Activated T-helper 2 cell treated with anti-CD3 and anti-CD28 coated beads, Interferon-gamma antibody, Interleukin-2, Interleukin-4, amounts not matched to agents 10 μg/mL and 5 μg/mL and 100 μg/mL, durations not matched to agents 14 hours and 24 hours and 36 hours (primary cell): ENCODE measurements around the gene RPS6KA2. TPM values are rescaled to one million over a fixed set of nuclear protein-coding genes. Genes with fewer than 3 reads are reported as not detected.

Experiments
- DNase-seq: peaks from one replicate; pipeline ENCODE4 v3.0.0; 2021; ENCODE audit warnings: low spot score
- H3K27ac Mint-ChIP-seq: one replicate; pipeline ENCODE4 v1.8.0; 2021; ENCODE audit warnings: mixed read lengths
- H3K27me3 Mint-ChIP-seq: one replicate; pipeline ENCODE4 v1.8.0; 2021; ENCODE audit warnings: low read depth, mixed read lengths
- H3K36me3 Mint-ChIP-seq: one replicate; pipeline ENCODE4 v1.8.0; 2021; ENCODE audit warnings: low read depth, mixed read lengths
- H3K4me1 Mint-ChIP-seq: one replicate; pipeline ENCODE4 v1.8.0; 2021; ENCODE audit warnings: low read depth, mixed read lengths
- H3K4me3 Mint-ChIP-seq: one replicate; pipeline ENCODE4 v1.8.0; 2021; ENCODE audit warnings: low read depth, mild to moderate bottlenecking, moderate library complexity, mixed read lengths
- H3K9me3 Mint-ChIP-seq: one replicate; pipeline ENCODE4 v1.8.0; 2021; ENCODE audit warnings: mixed read lengths
- intact Hi-C: fragments of 100-400 bp; cut with micrococcal nuclease; formaldehyde crosslinking; loops from one replicate; pipeline ENCODE4 v1.15.1; 2023
- total RNA-seq: library from RNA; stranded (reverse); gene quantifications from 2 replicates; pipeline ENCODE4 v1.2.3, GENCODE V29; 2022

RPS6KA2 gene
- total RNA-seq, result 2.1 and 2.2 TPM in 2 replicates

- no peaks in the 10 kb centered on the region for H3K36me3 Mint-ChIP-seq
- H3K27ac Mint-ChIP-seq, result peak within 1 kb of the TSS; percentile 59
- peak within 1 kb of the TSS; percentile 81 for H3K4me3 Mint-ChIP-seq
- peaks cover 57% of the 10 kb centered on the region for H3K27me3 Mint-ChIP-seq
- no peaks in the 10 kb centered on the region for H3K9me3 Mint-ChIP-seq
- peaks cover 23% of the 10 kb centered on the region for H3K4me1 Mint-ChIP-seq
- intact Hi-C loops, result loop anchor here (1.0 to 10.0 kb wide), 8 partner anchors 85 to 724 kb away; partner anchors contain the start of genes CEP43, MPC1 and SFT2D1
- DNase-seq, result peak; percentile 100
Measured at GRCh38 chr6:166627033-166627874, at the start of gene RPS6KA2. RPS6KA2 (minus strand) TSS chr6:166627251; CDS start chr6:166627019, 232 bp downstream.

GRCh38 chr6:166676270-166676860 lies 49.3 kb upstream of the RPS6KA2 start:
- Mint-ChIP-seq H3K27ac (no peak overlapping the region), H3K4me3 (no peak overlapping the region), H3K4me1 (no peaks in the 10 kb centered on the region), H3K9me3 (no peaks in the 10 kb centered on the region), H3K27me3 (peaks cover 7% of the 10 kb centered on the region), H3K36me3 (no peaks in the 10 kb centered on the region)
- intact Hi-C loops, result no loop called here
- no peak for DNase-seq

GRCh38 chr6:166675736-166676135 lies 48.7 kb upstream of the RPS6KA2 start:
- H3K36me3 Mint-ChIP-seq, result no peaks in the 10 kb centered on the region
- H3K4me3 Mint-ChIP-seq, result no peak overlapping the region
- no peak overlapping the region for H3K27ac Mint-ChIP-seq
- DNase-seq, result no peak
- H3K4me1 Mint-ChIP-seq, result no peaks in the 10 kb centered on the region
- intact Hi-C loops, result no loop called here
- H3K27me3 Mint-ChIP-seq, result peaks cover 9% of the 10 kb centered on the region
- no peaks in the 10 kb centered on the region for H3K9me3 Mint-ChIP-seq

- peaks cover 9% of the 10 kb centered on the region for H3K27me3 Mint-ChIP-seq
Measured at GRCh38 chr6:166673309-166673708, 46.3 kb upstream of the RPS6KA2 start.

GRCh38 chr6:166672624-166673206 lies 45.7 kb upstream of the RPS6KA2 start:
- peaks cover 11% of the 10 kb centered on the region for H3K27me3 Mint-ChIP-seq
- intact Hi-C loops, result no loop called here
- H3K9me3 Mint-ChIP-seq, result no peaks in the 10 kb centered on the region
- H3K27ac Mint-ChIP-seq, result no peak overlapping the region
- H3K4me1 Mint-ChIP-seq, result no peaks in the 10 kb centered on the region
- no peak overlapping the region for H3K4me3 Mint-ChIP-seq
- no peak for DNase-seq
- no peaks in the 10 kb centered on the region for H3K36me3 Mint-ChIP-seq

More at GRCh38 chr6:166673309-166673708, 46.3 kb upstream of the RPS6KA2 start:
- no peaks in the 10 kb centered on the region for H3K36me3 Mint-ChIP-seq
- no peak for DNase-seq
- H3K9me3 Mint-ChIP-seq, result no peaks in the 10 kb centered on the region
- no peaks in the 10 kb centered on the region for H3K4me1 Mint-ChIP-seq
- no peak overlapping the region for H3K27ac Mint-ChIP-seq
- H3K4me3 Mint-ChIP-seq, result no peak overlapping the region
- intact Hi-C loops, result no loop called here

- no peak for DNase-seq
- Mint-ChIP-seq H3K9me3 (no peaks in the 10 kb centered on the region), H3K36me3 (no peaks in the 10 kb centered on the region), H3K4me3 (no peak overlapping the region), H3K4me1 (no peaks in the 10 kb centered on the region), H3K27me3 (peaks cover 11% of the 10 kb centered on the region), H3K27ac (no peak overlapping the region)
- intact Hi-C loops, result no loop called here
Measured at GRCh38 chr6:166672146-166672545, 45.1 kb upstream of the RPS6KA2 start.

GRCh38 chr6:166671434-166672081 lies 44.5 kb upstream of the RPS6KA2 start:
- no peak for DNase-seq
- no peak overlapping the region for H3K4me3 Mint-ChIP-seq
- H3K9me3 Mint-ChIP-seq, result no peaks in the 10 kb centered on the region
- no peaks in the 10 kb centered on the region for H3K4me1 Mint-ChIP-seq
- no peaks in the 10 kb centered on the region for H3K36me3 Mint-ChIP-seq
- peaks cover 11% of the 10 kb centered on the region for H3K27me3 Mint-ChIP-seq
- intact Hi-C loops, result no loop called here
- no peak overlapping the region for H3K27ac Mint-ChIP-seq

- H3K9me3 Mint-ChIP-seq, result no peaks in the 10 kb centered on the region
- peaks cover 11% of the 10 kb centered on the region for H3K27me3 Mint-ChIP-seq
- H3K4me1 Mint-ChIP-seq, result no peaks in the 10 kb centered on the region
- DNase-seq, result no peak
- H3K4me3 Mint-ChIP-seq, result no peak overlapping the region
- H3K27ac Mint-ChIP-seq, result no peak overlapping the region
- H3K36me3 Mint-ChIP-seq, result no peaks in the 10 kb centered on the region
- intact Hi-C loops, result no loop called here
Measured at GRCh38 chr6:166670894-166671293, 43.8 kb upstream of the RPS6KA2 start.

GRCh38 chr6:166670013-166670412 lies 43.0 kb upstream of the RPS6KA2 start:
- Mint-ChIP-seq H3K27ac (no peak overlapping the region), H3K4me1 (no peaks in the 10 kb centered on the region), H3K27me3 (peaks cover 11% of the 10 kb centered on the region), H3K9me3 (no peaks in the 10 kb centered on the region), H3K36me3 (no peaks in the 10 kb centered on the region), H3K4me3 (no peak overlapping the region)
- intact Hi-C loops, result no loop called here
- no peak for DNase-seq

- H3K9me3 Mint-ChIP-seq, result no peaks in the 10 kb centered on the region
- no peaks in the 10 kb centered on the region for H3K4me1 Mint-ChIP-seq
- DNase-seq, result no peak
- peaks cover 11% of the 10 kb centered on the region for H3K27me3 Mint-ChIP-seq
- no peaks in the 10 kb centered on the region for H3K36me3 Mint-ChIP-seq
- intact Hi-C loops, result no loop called here
- H3K27ac Mint-ChIP-seq, result no peak overlapping the region
- H3K4me3 Mint-ChIP-seq, result no peak overlapping the region
Measured at GRCh38 chr6:166667796-166668610, 41.0 kb upstream of the RPS6KA2 start.

- Mint-ChIP-seq H3K4me3 (no peak overlapping the region), H3K9me3 (no peaks in the 10 kb centered on the region), H3K27ac (no peak overlapping the region), H3K36me3 (no peaks in the 10 kb centered on the region), H3K27me3 (peaks cover 8% of the 10 kb centered on the region), H3K4me1 (no peaks in the 10 kb centered on the region)
- DNase-seq, result no peak
- intact Hi-C loops, result no loop called here
Measured at GRCh38 chr6:166664135-166664534, 37.1 kb upstream of the RPS6KA2 start.

- no peak for DNase-seq
- Mint-ChIP-seq H3K4me1 (no peaks in the 10 kb centered on the region), H3K36me3 (no peaks in the 10 kb centered on the region), H3K27me3 (peaks cover 9% of the 10 kb centered on the region), H3K4me3 (no peak overlapping the region), H3K9me3 (no peaks in the 10 kb centered on the region), H3K27ac (no peak overlapping the region)
- intact Hi-C loops, result no loop called here
Measured at GRCh38 chr6:166663568-166663967, 36.5 kb upstream of the RPS6KA2 start.
